PC-3 (cell line): Measurements from ENCODE around the gene BPIFB4. TPM values are rescaled to one million over a fixed set of nuclear protein-coding genes. Genes with fewer than 3 reads are reported as not detected.

Experiments
- ATAC-seq: fragments of 200-7000 bp; cut with Tn5 transposase; 2 replicates; pipeline ENCODE4 v1.9.1; 2020; ENCODE audit warnings: mild to moderate bottlenecking, moderate library complexity
- BruUV-seq: library from RNA; stranded (reverse); fragments of 400-500 nt; replicated peaks from 2 replicates; lab custom pipeline; 2021; lab: Mats Ljungman, UMichigan
- CTCF ChIA-PET: fragments of 300-600 bp; sonication (Branson Sonifier 250); formaldehyde crosslinking; loops from one replicate; lab custom pipeline; 2022; ENCODE audit warnings: antibody characterized with exemption; lab: Charles Lee
- POLR2A ChIA-PET: fragments of 300-600 bp; sonication (Branson Sonifier 250); formaldehyde crosslinking; loops from one replicate; lab custom pipeline; 2022; ENCODE audit warnings: antibody characterized with exemption; ENCODE audit not compliant: unreplicated experiment; lab: Charles Lee
- DNase-seq: peaks from one replicate; pipeline ENCODE4 v3.0.0-alpha.2; 2015
- H2AFZ ChIP-seq: fragments of 300-600 bp; sonication (generic); 2 replicates; pipeline ENCODE4 v1.6.0; 2016; ENCODE audit warnings: antibody characterized with exemption, low read length
- H3F3A ChIP-seq: fragments of 300-600 bp; sonication (generic); one replicate; pipeline ENCODE4 v1.6.0; 2017; ENCODE audit warnings: antibody characterized with exemption, low read length, control low read depth, mild to moderate bottlenecking; ENCODE audit not compliant: unreplicated experiment
- H3K27ac ChIP-seq: fragments of 300-600 bp; sonication (generic); 2 replicates; pipeline ENCODE4 v1.5.1; 2016; ENCODE audit warnings: mild to moderate bottlenecking, low read length
- H3K27me3 ChIP-seq: fragments of 300-600 bp; sonication (generic); 2 replicates; pipeline ENCODE4 v1.6.1; 2016; ENCODE audit warnings: low read length, mixed read lengths
- H3K36me3 ChIP-seq: fragments of 300-600 bp; sonication (generic); 2 replicates; pipeline ENCODE4 v1.6.1; 2016; ENCODE audit warnings: low read depth, mixed run types, low read length, mixed read lengths
- H3K4me1 ChIP-seq: fragments of 300-600 bp; sonication (generic); 2 replicates; pipeline ENCODE4 v1.5.1; 2016; ENCODE audit warnings: low read length; ENCODE audit not compliant: insufficient read depth
- H3K4me2 ChIP-seq: fragments of 300-600 bp; sonication (generic); 2 replicates; pipeline ENCODE4 v1.6.0; 2016; ENCODE audit warnings: low read length
- H3K4me3 ChIP-seq: fragments of 300-600 bp; sonication (generic); 2 replicates; pipeline ENCODE4 v1.5.1; 2016; ENCODE audit warnings: mild to moderate bottlenecking, low read length, mixed read lengths
- H3K79me2 ChIP-seq: fragments of 300-600 bp; sonication (generic); 2 replicates; pipeline ENCODE4 v1.6.1; 2017; ENCODE audit warnings: low read length, mixed read lengths
- H3K9ac ChIP-seq: fragments of 300-600 bp; sonication (generic); 2 replicates; pipeline ENCODE4 v1.6.0; 2016; ENCODE audit warnings: mild to moderate bottlenecking, low read length
- H3K9me2 ChIP-seq: fragments of 300-600 bp; sonication (generic); replicated peaks from 2 replicates; pipeline ENCODE4 v1.6.1; 2016; ENCODE audit warnings: mixed run types, low read length, mixed read lengths
- H3K9me3 ChIP-seq: fragments of 300-600 bp; sonication (generic); 2 replicates; pipeline ENCODE4 v1.6.1; 2016; ENCODE audit warnings: low read length, mixed read lengths
- H4K20me1 ChIP-seq: fragments of 300-600 bp; sonication (generic); 2 replicates; pipeline ENCODE4 v1.6.1; 2016; ENCODE audit warnings: low read length, mixed read lengths
- EZH2 ChIP-seq: fragments of 300-600 bp; sonication (generic); IDR thresholded peaks from one replicate; pipeline ENCODE4 v1.6.1; 2017; ENCODE audit warnings: antibody characterized with exemption, mild to moderate bottlenecking, low read length; ENCODE audit not compliant: unreplicated experiment
- EZH2phosphoT487 ChIP-seq: fragments of 300-600 bp; sonication (generic); IDR thresholded peaks from 2 replicates; pipeline ENCODE4 v1.6.1; 2018; ENCODE audit warnings: mild to moderate bottlenecking, antibody characterized with exemption, low read length, borderline replicate concordance
- intact Hi-C: fragments of 100-400 bp; cut with micrococcal nuclease; formaldehyde crosslinking; loops from 2 replicates; pipeline ENCODE4 v1.9.0; 2023
- total RNA-seq: library from RNA; depleted of rRNA; stranded (reverse); fragments of >200 nt; gene quantifications from 2 replicates; pipeline ENCODE4 v1.2.3, GENCODE V29; 2014
- TF ChIP-seq, protein P1 (sequence below): fragments of 300-600 bp; sonication (generic); conservative IDR thresholded peaks from 2 replicates; pipeline ENCODE4 v1.5.1; 2017; ENCODE audit warnings: antibody characterized with exemption, low read depth, mild to moderate bottlenecking, low read length

Gene BPIFB4
- total RNA-seq, 1 experiment from 2014 or later = not detected

DNA sequence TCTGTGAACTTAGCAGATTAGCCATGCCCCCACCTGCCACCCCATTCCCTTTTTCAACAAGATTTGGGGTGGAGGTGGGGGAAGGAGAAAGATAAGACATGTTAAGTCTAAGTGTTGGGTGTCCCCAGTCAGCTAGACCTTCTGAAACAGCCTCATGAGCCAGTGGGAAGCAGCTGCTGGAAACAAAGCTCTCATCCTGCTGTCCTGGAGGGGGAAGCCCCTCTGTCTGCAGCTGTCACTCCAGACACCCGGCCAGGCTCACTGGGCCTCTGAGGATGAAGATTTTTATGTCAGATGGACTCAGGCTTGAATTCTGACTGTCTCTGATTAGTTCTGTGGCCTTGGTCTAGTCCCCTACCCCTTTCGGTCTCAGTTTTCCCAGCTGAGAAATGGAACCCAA, 24.7 kb upstream of the BPIFB4 start:
- Histone ChIP-seq H3K27me3 (peaks cover 37% of the 10 kb centered on the region), H2AFZ (no peak overlapping the region), H3K9me3 (no peaks in the 10 kb centered on the region), H3K9ac (no peak overlapping the region), H3K27ac (no peak overlapping the region), H3K4me3 (no peak overlapping the region), H4K20me1 (no peaks in the 10 kb centered on the region), H3K79me2 (no peaks in the 10 kb centered on the region), H3F3A (no peaks in the 10 kb centered on the region), H3K9me2 (no peaks in the 10 kb centered on the region), H3K4me1 (no peaks in the 10 kb centered on the region), H3K36me3 (no peaks in the 10 kb centered on the region), H3K4me2 (no peak overlapping the region)
- CTCF ChIA-PET = no interaction called here
- DNase-seq (no peak), ATAC-seq (no peak)
- BruUV-seq = no TSS peak
- POLR2A ChIA-PET = no interaction called here
- TF ChIP-seq EZH2phosphoT487 = no peak
- intact Hi-C loops = no loop called here

DNA sequence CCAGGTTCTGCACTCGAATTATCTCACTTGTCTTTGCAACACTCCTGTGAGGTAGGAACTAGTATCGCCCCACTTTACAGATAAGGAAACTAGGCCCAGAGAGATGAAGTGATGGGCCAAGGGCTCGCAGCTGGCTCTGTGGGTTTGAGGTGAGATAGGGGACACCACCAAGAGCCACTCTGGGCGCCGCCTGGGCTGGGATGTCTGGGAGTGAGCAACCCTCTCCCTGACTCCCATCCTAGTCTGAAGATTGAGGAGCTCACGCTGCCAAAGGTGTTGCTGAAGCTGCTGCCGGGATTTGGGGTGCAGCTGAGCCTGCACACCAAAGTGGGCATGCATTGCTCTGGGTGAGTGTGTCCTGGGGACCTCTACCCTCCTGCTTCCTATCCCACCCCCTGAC, 20.3 kb upstream of the BPIFB4 start:
- no peaks in the 10 kb centered on the region for H3F3A ChIP-seq
- H2AFZ ChIP-seq = no peak overlapping the region
- H3K9me2 ChIP-seq = no peaks in the 10 kb centered on the region
- H3K27me3 ChIP-seq = peaks cover 37% of the 10 kb centered on the region
- no peaks in the 10 kb centered on the region for H3K79me2 ChIP-seq
- H3K36me3 ChIP-seq = no peaks in the 10 kb centered on the region
- CTCF ChIA-PET = no interaction called here
- H3K27ac ChIP-seq = no peak overlapping the region
- DNase-seq (no peak), ATAC-seq (no peak)
- H4K20me1 ChIP-seq = no peaks in the 10 kb centered on the region
- POLR2A ChIA-PET = no interaction called here
- no peak overlapping the region for H3K4me2 ChIP-seq
- BruUV-seq = no TSS peak
- H3K9me3 ChIP-seq = no peaks in the 10 kb centered on the region
- no peak overlapping the region for H3K4me3 ChIP-seq
- TF ChIP-seq EZH2 (no peak), EZH2phosphoT487 (no peak)
- TF ChIP-seq, protein P1, sequence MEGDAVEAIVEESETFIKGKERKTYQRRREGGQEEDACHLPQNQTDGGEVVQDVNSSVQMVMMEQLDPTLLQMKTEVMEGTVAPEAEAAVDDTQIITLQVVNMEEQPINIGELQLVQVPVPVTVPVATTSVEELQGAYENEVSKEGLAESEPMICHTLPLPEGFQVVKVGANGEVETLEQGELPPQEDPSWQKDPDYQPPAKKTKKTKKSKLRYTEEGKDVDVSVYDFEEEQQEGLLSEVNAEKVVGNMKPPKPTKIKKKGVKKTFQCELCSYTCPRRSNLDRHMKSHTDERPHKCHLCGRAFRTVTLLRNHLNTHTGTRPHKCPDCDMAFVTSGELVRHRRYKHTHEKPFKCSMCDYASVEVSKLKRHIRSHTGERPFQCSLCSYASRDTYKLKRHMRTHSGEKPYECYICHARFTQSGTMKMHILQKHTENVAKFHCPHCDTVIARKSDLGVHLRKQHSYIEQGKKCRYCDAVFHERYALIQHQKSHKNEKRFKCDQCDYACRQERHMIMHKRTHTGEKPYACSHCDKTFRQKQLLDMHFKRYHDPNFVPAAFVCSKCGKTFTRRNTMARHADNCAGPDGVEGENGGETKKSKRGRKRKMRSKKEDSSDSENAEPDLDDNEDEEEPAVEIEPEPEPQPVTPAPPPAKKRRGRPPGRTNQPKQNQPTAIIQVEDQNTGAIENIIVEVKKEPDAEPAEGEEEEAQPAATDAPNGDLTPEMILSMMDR = no peak
- intact Hi-C loops = no loop called here
- H3K4me1 ChIP-seq = no peaks in the 10 kb centered on the region
- no peak overlapping the region for H3K9ac ChIP-seq

DNA sequence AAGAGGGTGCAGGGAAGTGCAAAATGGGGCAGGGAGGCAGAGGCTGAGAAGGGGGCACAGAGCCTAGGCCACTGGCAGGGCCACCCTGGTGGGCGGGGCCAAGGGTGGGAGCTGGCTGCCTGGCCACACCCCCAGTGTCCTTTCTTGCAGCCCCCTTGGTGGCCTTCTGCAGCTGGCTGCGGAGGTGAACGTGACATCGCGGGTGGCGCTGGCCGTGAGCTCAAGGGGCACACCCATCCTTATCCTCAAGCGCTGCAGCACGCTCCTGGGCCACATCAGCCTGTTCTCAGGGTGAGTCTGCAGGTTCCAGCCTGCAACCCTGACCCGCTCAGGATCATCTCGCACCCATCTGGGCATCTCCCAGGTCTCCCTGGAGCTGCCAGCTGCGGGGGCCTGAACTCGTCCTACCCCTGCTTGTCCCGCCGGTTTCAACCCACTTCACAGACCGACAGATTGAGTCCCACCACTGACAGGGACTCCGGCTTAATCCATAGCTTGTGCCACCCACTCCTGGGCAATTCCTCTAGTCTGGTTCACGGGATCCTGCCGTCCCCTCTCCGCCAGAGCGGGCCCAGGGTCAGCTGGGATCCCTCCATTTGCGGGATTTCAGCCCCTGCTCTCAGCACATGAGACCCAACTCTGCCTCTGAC, 19.6 kb upstream of the BPIFB4 start:
- ChIA-PET CTCF (no interaction called here), POLR2A (no interaction called here)
- no peaks in the 10 kb centered on the region for H3K79me2 ChIP-seq
- no peak overlapping the region for H2AFZ ChIP-seq
- no peak overlapping the region for H3K27ac ChIP-seq
- no peaks in the 10 kb centered on the region for H3K9me2 ChIP-seq
- DNase-seq (no peak), ATAC-seq (no peak)
- H3F3A ChIP-seq = no peaks in the 10 kb centered on the region
- no TSS peak for BruUV-seq
- H4K20me1 ChIP-seq = no peaks in the 10 kb centered on the region
- intact Hi-C loops = no loop called here
- H3K4me2 ChIP-seq = no peak overlapping the region
- H3K4me1 ChIP-seq = no peaks in the 10 kb centered on the region
- H3K4me3 ChIP-seq = no peak overlapping the region
- no peak for TF ChIP-seq EZH2phosphoT487
- no peak for TF ChIP-seq EZH2
- TF ChIP-seq, protein P1 = no peak
- no peaks in the 10 kb centered on the region for H3K36me3 ChIP-seq
- no peak overlapping the region for H3K9ac ChIP-seq
- peaks cover 37% of the 10 kb centered on the region for H3K27me3 ChIP-seq
- H3K9me3 ChIP-seq = no peaks in the 10 kb centered on the region
